ENCODE data around the gene QSOX1. TPM values are rescaled to one million over a fixed set of nuclear protein-coding genes. Genes with fewer than 3 reads are reported as not detected.

The QSOX1 gene
- total and polyA plus RNA-seq, 2 donors (not counting 3 experiments of a cell fraction or from before 2014, with no cell fraction given): 256 to 415 TPM

- no peak for DNase-seq (ENCODE audit: low read depth, low spot score)
- Histone ChIP-seq H3K4me2 (ENCODE audit: insufficient read depth, low read length) (no peak overlapping the region), H3K36me3 (ENCODE audit: control insufficient read depth in 2 of 2, extremely low read depth in 1 of 2, insufficient read depth in 2 of 2, low read length in 2 of 2) (no peaks in the 10 kb centered on the region), H3K9me1 (replicated peaks; ENCODE audit: control insufficient read depth, extremely low read depth, insufficient read depth, low read length) (no peaks in the 10 kb centered on the region), H3K9me3 (replicated peaks; ENCODE audit: control insufficient read depth, insufficient read depth, low read length) (no peaks in the 10 kb centered on the region), H3K79me2 (ENCODE audit: control insufficient read depth, insufficient read depth, low read length) (no peaks in the 10 kb centered on the region), H2AFZ (ENCODE audit: low read depth, low read length) (no peak overlapping the region), H3K4me3 (replicated peaks in 1 of 3; ENCODE audit: insufficient read depth in 1 of 3, low read depth in 1 of 3, low read length in 3 of 3) (no peak overlapping the region), H3K9ac (replicated peaks; ENCODE audit: extremely low read depth, insufficient read depth, low read length) (no peak overlapping the region), H4K20me1 (replicated peaks; ENCODE audit: control insufficient read depth, extremely low read depth, insufficient read depth, low read length) (no peaks in the 10 kb centered on the region), H3K27ac (ENCODE audit: insufficient read depth, low read depth, low read length) (no peak overlapping the region), H3K27me3 (ENCODE audit: control insufficient read depth in 2 of 2, insufficient read depth in 2 of 2, low read length in 2 of 2) (peaks cover 3 to 5% of the 10 kb centered on the region in 2 experiments), H3K4me1 (ENCODE audit: control insufficient read depth, extremely low read depth, insufficient read depth, low read length) (no peaks in the 10 kb centered on the region)
- BruUV-seq (replicated peaks): no TSS peak
- TF ChIP-seq MAX (IDR thresholded peaks at IDR 0.05; ENCODE audit: insufficient read depth, insufficient read length): no peak
- no peak for TF ChIP-seq FOS (IDR thresholded peaks at IDR 0.05; ENCODE audit: borderline replicate concordance, insufficient read depth, low read length)
- TF ChIP-seq JUN (IDR thresholded peaks at IDR 0.05; ENCODE audit: borderline replicate concordance, insufficient read depth, insufficient read length, low read depth): no peak
- TF ChIP-seq POLR2A (IDR thresholded peaks at IDR 0.05; ENCODE audit: low read depth, low read length): no peak
- TF ChIP-seq POLR2AphosphoS5 (IDR thresholded peaks at IDR 0.05; ENCODE audit: insufficient read depth, low read depth, low read length): no peak
- no peak for TF ChIP-seq CTCF (IDR thresholded peaks at IDR 0.05; ENCODE audit: extremely low read depth in 1 of 2, insufficient read depth in 1 of 2, low read depth in 1 of 2, low read length in 2 of 2)
- TF ChIP-seq EZH2 (IDR thresholded peaks at IDR 0.05; ENCODE audit: borderline replicate concordance, low read depth, low read length, severe bottlenecking): no peak
- TF ChIP-seq MYC (IDR thresholded peaks at IDR 0.05; ENCODE audit: low read depth, low read length): no peak
- no peak for TF ChIP-seq GATA2 (IDR thresholded peaks at IDR 0.05; ENCODE audit: insufficient read depth, insufficient read length, low read depth, low read length)
- POLR2A ChIA-PET: no interaction called here
- intact Hi-C loops (cut with micrococcal nuclease) (no loop called here), dilution Hi-C loops (cut with MboI; ENCODE audit: extremely low pct_ligation_motif_present, low sequenced_read_pairs) (no loop called here)
- FAIRE-seq: peak; percentile 31
- CTCF ChIA-PET: interaction anchor here (0.6 to 1.7 kb wide), 4 partner anchors 166 to 253 kb away, joined by 3 to 5 read pairs (median 3); no protein-coding TSS in a partner anchor
Observed at GRCh38 chr1:180247580-180247979, 92.9 kb downstream of the QSOX1 start.

Data from endothelial cell of umbilical vein (primary cell).